GM12878 (cell line): ENCODE measurements around the gene EED. TPM values are rescaled to one million over a fixed set of nuclear protein-coding genes. Genes with fewer than 3 reads are reported as not detected.

ENCODE experiments used
- BMI1 ChIP-seq: fragments of 450-650 bp; IDR thresholded peaks from 2 replicates; pipeline ENCODE4 v1.6.1; 2016; ENCODE audit warnings: mild to moderate bottlenecking, moderate library complexity, borderline replicate concordance
- CEBPZ ChIP-seq: fragments of 150-350 bp; IDR thresholded peaks from 2 replicates; pipeline ENCODE4 v1.6.1; 2016; ENCODE audit warnings: low read depth, low read length
- E4F1 ChIP-seq: fragments of 450-650 bp; IDR thresholded peaks from 2 replicates; pipeline ENCODE4 v1.6.1; 2018; ENCODE audit warnings: borderline replicate concordance, mild to moderate bottlenecking; ENCODE audit not compliant: partially characterized antibody
- FOS ChIP-seq: IDR thresholded peaks from 3 replicates; pipeline ENCODE4 v1.6.1; 2011; ENCODE audit warnings: borderline replicate concordance; ENCODE audit not compliant: insufficient read length; ENCODE audit errors: extremely low read depth
- IKZF2 ChIP-seq, 2 experiments: fragments of 450-650 bp; IDR thresholded peaks; 2 replicates each; pipeline ENCODE4 v1.6.1; 2017; ENCODE audit warnings: mild to moderate bottlenecking in 2 of 2, moderate library complexity in 2 of 2
- MEF2A ChIP-seq: IDR thresholded peaks from 2 replicates; pipeline ENCODE4 v1.6.1; 2011; ENCODE audit warnings: low read depth, mild to moderate bottlenecking, low read length, moderate library complexity; ENCODE audit not compliant: insufficient read depth
- MLLT1 ChIP-seq: fragments of 450-650 bp; IDR thresholded peaks from 2 replicates; pipeline ENCODE4 v1.6.1; 2016; ENCODE audit warnings: mild to moderate bottlenecking
- NBN ChIP-seq: fragments of 450-650 bp; IDR thresholded peaks from 2 replicates; pipeline ENCODE4 v1.6.1; 2016
- NFYA ChIP-seq: IDR thresholded peaks from 2 replicates; pipeline ENCODE4 v1.6.1; 2011; ENCODE audit warnings: low read depth, mild to moderate bottlenecking, low read length, improper control_type of control experiment, borderline replicate concordance
- NR2C1 ChIP-seq: fragments of 450-650 bp; IDR thresholded peaks from 2 replicates; pipeline ENCODE4 v1.6.1; 2017; ENCODE audit warnings: antibody characterized with exemption, mild to moderate bottlenecking, moderate library complexity
- PAX5 ChIP-seq: IDR thresholded peaks from 2 replicates; pipeline ENCODE4 v1.6.1; 2011; ENCODE audit warnings: low read depth, low read length, borderline replicate concordance
- POLR2AphosphoS5 ChIP-seq: IDR thresholded peaks from 2 replicates; pipeline ENCODE4 v1.6.1; 2011; ENCODE audit warnings: mild to moderate bottlenecking, low read length, inconsistent platforms
- PRDM15 ChIP-seq: fragments of 450-650 bp; formaldehyde crosslinking; IDR thresholded peaks from 2 replicates; pipeline ENCODE4 v1.4.0; 2020; ENCODE audit warnings: mild to moderate bottlenecking, moderate library complexity
- SREBF1 ChIP-seq: IDR thresholded peaks from 2 replicates; pipeline ENCODE4 v1.6.1; 2012; ENCODE audit warnings: mild to moderate bottlenecking, low read length
- STAT3 ChIP-seq: IDR thresholded peaks from 2 replicates; pipeline ENCODE4 v1.6.1; 2011; ENCODE audit warnings: low read depth, low read length, improper control_type of control experiment
- SUZ12 ChIP-seq: fragments of 200-600 bp; sonication (generic); IDR thresholded peaks from one replicate; pipeline ENCODE4 v1.6.1; 2018; ENCODE audit warnings: antibody characterized with exemption, mild to moderate bottlenecking; ENCODE audit not compliant: unreplicated experiment
- TCF7 ChIP-seq: IDR thresholded peaks from 2 replicates; pipeline ENCODE4 v1.6.1; 2014; ENCODE audit warnings: antibody characterized with exemption, borderline replicate concordance
- WRNIP1 ChIP-seq: IDR thresholded peaks from 2 replicates; pipeline ENCODE4 v1.6.1; 2011; ENCODE audit warnings: low read depth, low read length, improper control_type of control experiment, borderline replicate concordance
- polyA plus RNA-seq, 11 experiments: library from polyadenylated mRNA; depleted of rRNA in 4 of 11; unstranded in 6 of 11; stranded (reverse) in 5 of 11; fragments of >200 nt; fragmentation: Nextera tagmentation in 4 of 11; fragmentation: Illumina TruSeq in 1 of 11; extraction: Ambion mirVana in 4 of 11; extraction: Trizol in 1 of 11; gene quantifications; 1 replicate in 1 of 11; 2 replicates in 10 of 11; pipeline versions ENCODE4 v1.2.1 to v1.2.3, GENCODE V29; 2011 to 2016; ENCODE audit warnings: inconsistent platforms in 2 of 11, missing spikeins in 2 of 11, low read depth in 1 of 11
- total RNA-seq, 4 experiments: library from RNA; depleted of rRNA in 3 of 4; stranded (reverse); fragments of >200 nt in 3 of 4; fragmentation: Illumina TruSeq in 1 of 4; extraction: Trizol in 1 of 4; gene quantifications; 2 replicates each; pipeline versions ENCODE4 v1.2.1 to v1.2.3, GENCODE V29; 2013 to 2021

EED gene
- total and polyA plus RNA-seq, 10 of the 15 experiments (the other 5 are each of a cell fraction or from before 2014, with no cell fraction given), result 41.5 to 140 (median 72.2) TPM

- peak; percentile 100 for TF ChIP-seq E4F1
- TF ChIP-seq MLLT1, result peak; percentile 86
- no peak for TF ChIP-seq TCF7
- TF ChIP-seq FOS, result no peak
- TF ChIP-seq BMI1, result no peak
- no peak for TF ChIP-seq NFYA
- peak; percentile 87 for TF ChIP-seq NBN
- TF ChIP-seq POLR2AphosphoS5, result peak; percentile 98
- no peak for TF ChIP-seq MEF2A
- TF ChIP-seq SUZ12, result no peak
- peak; percentile 98 to 99 for TF ChIP-seq IKZF2 (IDR thresholded peaks at IDR 0.05)
- peak; percentile 36; the same call in 1 of the 2 replicates for TF ChIP-seq PRDM15
- no peak for TF ChIP-seq WRNIP1
- TF ChIP-seq PAX5, result peak; percentile 6; the same call in 1 of the 2 replicates
- TF ChIP-seq NR2C1, result no peak; the same call in 1 of the 2 replicates
- peak; percentile 99 for TF ChIP-seq SREBF1
- no peak for TF ChIP-seq STAT3
- no peak for TF ChIP-seq CEBPZ
Observed at GRCh38 chr11:86244522-86245368, at the start of gene EED (continued).
